Measurements from ENCODE around the gene RHOXF1.
"Not testable (repeated sequence)": the region's sequence is repeated elsewhere in the genome, so short reads cannot be mapped to it uniquely, and the experiment has no call there.

The RHOXF1 gene

DNA sequence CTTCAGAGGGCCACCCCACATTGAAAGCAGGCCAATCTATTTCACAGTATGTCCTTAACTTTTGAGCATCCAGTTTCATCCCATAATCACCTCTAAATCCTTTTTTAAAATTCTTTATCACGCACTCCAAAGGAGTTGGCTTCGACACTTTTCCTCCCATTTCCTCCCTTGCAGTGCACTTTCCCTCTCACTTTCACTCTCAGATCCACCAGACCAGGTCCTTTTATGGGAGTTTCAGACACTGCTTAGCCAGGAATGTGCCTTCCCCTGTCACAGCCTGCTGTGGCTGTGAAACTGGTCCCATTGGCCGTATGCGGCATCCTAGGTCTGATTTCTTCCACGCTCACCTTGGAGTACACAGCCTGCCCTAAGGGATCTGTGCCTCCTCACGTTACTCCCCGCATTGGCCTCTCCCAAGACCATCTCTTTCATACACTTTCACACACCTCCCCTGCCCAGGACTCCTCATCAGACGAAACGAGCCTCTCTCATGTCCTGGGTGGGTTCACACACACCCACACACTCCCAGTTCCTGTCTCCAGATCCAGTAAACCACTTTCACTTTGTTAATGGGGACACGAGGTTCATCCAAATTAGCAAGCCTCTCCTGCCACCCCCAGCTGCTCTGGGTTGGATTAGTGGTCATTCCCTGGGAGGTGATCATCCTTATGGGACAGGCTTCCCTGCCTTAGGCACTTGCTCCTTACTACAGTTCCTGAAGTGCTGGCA, 28.3 kb downstream of the RHOXF1 start:
- DNase-seq = peak in 1 of 58 donors; percentile 0

DNA sequence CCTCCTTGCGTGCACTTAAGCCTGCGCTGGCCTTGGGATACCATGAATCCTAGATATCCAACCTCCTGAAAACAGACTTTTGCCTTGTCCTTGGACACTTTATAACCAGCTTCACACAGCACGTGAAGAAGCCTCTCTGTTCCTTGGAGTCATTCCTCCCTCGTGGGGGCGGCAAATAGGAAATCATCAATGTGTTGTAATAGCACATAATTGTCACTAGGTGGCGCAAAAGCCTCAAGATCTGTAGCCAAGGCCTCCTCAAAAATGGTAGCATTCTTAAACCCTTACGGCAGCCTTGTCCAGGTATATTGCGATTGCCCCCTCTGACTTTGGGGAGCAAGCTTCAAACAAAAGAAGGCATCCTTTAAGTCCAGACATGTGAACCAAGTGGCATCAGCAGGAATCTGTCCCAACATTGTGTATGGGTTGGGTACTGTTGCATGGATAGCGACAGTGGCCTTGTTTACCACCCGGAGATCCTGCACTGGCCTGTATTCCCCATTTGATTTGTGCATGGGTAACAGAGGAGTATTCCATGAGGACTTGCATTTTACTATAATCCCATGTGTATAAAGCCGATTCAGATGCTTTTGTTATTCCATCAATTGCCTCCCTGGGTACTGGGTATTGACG, 30.0 kb downstream of the RHOXF1 start:
- not testable (repeated sequence) for DNase-seq

DNA sequence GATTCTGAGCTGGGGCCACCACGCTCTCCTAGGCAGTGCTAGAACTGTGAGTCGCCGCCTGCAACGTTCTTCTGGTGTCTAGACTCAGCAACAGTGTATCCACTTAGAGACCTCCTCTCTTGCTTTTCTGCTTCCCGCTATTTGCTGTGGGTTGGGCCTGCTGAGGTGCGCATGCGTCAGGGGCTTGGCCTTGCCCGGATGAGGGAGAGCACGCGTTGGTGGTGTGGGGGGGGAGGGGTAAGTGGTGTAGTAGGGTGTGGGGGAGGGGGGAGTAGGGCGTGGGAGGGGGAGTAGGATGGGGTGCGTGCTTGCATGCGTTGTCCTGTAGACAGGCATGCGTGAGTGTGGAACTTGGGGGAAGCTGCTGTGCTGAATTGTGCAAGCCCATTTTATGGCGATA, 38.1 kb downstream of the RHOXF1 start, which contains the start of gene RHOXF2B:
TSS of gene RHOXF2B (minus strand) at position 101 of the 400 bp plus-strand sequence. CDS start 138 bp downstream, outside the sequence.
- not testable (repeated sequence) for DNase-seq

DNA sequence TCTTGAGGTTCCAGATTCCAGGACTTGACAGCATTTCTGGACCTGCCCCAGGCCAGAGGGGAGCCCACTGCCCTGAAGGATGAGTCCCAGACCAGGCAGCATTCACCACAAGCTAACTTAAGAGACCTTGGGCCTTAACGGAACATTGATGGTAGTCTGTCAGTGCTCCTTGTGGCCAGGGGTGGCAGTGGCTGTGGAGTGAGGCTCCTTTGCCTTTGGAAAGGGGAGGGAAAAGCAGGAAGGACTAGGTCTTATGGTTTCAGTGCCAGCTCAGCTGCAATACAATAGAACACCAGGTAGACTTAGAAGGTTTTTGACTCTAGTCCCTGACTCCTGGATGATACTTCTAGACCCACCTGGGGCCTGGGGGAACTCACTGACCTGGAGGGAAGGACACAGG, 49.5 kb downstream of the RHOXF1 start:
- not testable (repeated sequence) for DNase-seq

Measured in anterior cingulate cortex (tissue), 58 donors.